ENCODE measurements around the gene ABI3.

The ABI3 gene

GRCh38 chr17:49197346-49197998 lies 13.0 kb upstream of the ABI3 start:
- DNase-seq, result no peak

- DNase-seq, result no peak
These were observed 12.3 kb upstream of the ABI3 start for GRCh38 chr17:49198211-49198610.

DNA sequence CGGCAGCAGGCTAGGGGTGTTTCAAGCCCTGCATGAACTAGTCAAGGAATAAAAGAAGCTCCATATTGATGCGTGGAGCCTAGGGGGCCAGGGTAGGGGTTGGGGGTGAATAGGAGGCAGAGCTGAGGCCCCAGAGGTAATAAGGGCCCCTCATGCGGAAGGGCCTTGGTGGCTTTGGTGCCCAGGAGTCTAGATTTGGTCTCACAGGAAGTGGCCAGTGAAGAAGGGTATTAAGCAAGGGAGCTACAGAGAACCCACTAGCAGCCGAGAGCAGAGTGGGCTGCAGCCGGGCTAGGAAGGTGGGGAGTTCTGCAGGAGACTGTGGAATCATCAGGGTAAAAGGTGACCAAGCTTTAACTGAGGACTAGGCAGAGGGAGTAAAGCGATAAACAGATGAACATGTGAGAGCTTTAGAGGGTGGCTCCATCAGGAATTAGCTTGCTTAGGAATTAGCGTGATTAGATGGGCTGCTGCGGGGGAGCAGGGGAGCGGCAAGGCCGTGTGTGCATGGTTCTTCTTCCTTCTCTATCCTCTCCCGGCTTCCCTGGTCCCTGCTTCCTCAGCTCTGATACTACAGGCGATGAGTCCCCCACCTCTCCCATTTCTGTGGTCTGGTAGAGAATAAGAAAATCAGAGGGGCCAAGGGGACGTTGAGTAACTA lies 10.0 kb upstream of the ABI3 start:
- DNase-seq, result no peak

DNA sequence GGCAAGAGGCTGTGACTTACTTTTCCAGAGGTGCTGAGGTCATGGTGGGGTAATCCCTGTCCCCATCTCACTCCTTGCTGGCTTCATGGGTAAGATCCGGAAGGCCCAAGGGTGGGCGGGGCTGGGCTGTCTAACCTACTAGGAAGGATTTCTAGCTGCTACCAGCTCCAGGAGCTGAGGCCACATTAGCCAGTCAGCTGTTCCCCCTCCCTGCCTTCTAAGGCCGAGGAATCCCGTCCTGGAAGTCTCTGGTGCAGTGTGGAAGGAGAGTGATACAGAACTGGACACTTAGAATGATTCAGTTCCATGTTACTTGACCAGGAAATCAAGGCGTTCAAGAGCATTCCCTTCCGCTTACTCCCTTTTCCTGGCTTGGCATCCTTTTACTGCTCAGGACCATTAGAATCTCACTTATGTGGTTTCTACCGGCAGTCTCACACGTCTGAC lies 9.0 kb upstream of the ABI3 start:
- no peak for DNase-seq

DNA sequence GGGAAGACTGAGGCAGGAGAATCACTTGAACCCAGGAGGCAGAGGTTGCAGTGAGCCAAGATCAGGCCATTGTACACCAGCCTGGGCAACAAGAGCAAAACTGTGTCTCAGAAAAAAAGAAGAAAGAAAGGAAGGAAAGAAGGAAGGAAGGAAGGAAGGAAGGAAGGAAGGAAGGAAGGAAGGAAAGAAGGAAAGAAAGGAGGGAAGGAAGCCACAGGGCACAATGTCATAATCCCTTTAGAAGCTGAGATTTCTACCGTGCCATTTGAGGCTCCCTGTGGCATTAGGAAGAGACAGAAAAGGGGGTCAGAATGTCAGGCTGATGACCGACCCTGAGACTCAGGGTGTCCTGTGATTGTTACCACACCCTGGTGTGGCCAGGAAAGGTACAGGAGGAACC lies 6.7 kb upstream of the ABI3 start:
- no peak for DNase-seq

DNA sequence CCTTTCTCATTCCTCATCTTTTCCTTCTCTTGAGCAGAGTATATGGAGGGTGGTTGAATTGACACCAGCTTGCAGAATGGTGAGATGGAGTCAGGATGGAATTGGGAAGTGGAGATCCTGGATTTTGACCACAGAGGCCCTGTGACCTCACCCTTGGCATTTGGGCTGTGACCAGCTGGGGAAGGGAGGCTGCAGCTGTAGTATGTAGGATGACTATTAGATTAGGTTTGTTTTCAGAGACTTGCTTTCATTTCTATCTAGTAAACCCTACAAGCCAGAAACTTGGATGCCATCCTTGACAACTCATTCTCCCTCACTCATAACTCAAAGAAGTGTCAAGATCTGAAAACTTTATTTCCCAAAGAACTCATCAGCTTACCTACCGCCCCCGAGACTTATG lies 6.0 kb upstream of the ABI3 start:
- no peak for DNase-seq

DNA sequence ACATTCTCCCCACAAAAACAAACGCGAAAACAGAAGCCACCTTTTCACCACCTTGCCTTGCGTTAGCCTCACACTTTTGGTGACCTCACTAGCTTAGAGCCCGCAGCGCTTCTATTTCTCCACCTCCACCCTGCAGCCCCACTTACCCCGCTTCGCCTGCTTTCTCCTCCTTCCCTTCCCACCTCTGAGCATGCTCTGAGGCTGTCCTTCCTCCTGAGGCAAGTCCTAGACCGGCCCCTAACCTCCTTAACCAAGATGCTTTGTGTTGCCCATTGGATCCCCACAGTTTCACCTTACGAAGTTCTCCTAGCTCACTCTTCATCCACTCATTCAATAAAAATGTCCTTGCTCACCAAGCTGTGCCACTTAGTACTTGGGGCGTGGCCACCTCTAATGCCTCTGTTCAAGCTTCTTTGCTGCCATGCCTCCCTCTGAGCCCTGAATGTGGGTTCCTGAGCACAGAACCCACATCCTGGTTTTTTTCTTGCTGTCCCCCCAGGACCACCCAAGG lies 1.4 kb upstream of the ABI3 start:
- DNase-seq, result no peak

DNA sequence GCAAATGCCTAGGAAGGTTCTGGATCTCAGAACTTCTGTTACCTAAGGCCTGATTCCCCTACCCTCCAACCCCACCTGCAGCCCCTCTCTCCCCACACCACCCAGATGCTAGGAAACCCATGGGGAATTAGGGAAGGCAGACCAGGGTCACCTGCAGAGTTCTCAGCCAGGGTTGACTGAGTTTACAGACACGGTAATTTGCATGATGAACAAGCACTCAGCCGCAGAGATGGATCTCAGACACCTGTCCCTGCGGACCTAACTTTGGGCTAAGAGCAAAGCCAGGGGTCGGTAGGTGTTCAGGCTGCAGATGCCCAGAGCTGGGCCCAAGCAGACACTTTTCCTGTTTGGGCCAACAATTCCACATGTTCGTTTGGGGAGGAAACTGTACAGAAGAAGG lies 2.9 kb downstream of the ABI3 start:
- no peak for DNase-seq

- no peak for DNase-seq
These were observed 3.3 kb downstream of the ABI3 start for GRCh38 chr17:49213847-49214246.

DNA sequence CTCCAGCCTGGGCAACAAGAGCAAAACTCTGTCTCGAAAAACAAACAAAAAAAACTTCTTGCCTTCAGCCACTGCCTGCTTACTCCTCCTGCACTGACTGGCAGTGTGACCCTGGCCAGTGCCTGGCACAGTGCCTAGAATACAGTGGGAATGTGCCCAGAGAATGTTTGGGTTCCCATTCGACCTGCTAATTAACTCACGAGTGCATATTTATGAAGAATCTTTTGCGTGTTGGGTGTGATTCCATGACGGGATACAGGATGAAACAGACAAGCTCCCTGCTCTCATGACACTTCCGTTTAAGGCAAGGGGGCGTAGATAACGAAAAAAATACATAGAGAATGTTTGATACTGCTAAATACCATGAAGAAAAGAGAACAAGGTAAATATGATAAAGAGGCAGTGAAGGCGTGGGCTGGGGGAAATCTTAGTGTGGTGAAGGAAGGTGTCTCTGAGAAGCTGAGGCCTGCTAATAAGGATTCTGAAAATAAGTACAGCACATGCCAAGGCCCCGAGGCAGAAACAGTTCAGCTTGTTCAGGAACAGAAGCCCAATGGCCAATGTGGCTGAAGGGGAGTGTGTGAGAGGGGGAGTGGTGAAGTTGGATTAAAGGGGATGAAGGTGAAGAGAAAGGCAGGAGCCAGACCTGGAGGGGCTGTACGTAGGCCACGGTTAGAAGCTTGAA lies 4.3 kb downstream of the ABI3 start:
- no peak for DNase-seq

DNA sequence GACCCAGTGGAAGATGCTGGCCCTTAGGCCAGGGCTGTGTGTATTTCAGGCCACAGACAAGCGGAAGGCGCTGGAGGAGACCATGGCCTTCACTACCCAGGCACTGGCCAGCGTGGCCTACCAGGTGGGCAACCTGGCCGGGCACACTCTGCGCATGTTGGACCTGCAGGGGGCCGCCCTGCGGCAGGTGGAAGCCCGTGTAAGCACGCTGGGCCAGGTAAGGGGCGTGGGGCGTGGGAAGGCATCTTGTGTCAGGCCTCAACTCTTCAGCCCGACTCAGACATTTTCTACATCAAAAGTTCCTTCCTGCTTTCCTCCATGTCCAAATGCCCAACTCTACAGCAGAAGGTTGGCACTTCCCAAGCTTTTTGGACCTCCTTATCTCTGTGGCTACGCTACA lies 6.0 kb downstream of the ABI3 start:
- DNase-seq, result no peak

- DNase-seq, result peak; percentile 69
These were observed 6.6 kb downstream of the ABI3 start for GRCh38 chr17:49216953-49217650.

DNA sequence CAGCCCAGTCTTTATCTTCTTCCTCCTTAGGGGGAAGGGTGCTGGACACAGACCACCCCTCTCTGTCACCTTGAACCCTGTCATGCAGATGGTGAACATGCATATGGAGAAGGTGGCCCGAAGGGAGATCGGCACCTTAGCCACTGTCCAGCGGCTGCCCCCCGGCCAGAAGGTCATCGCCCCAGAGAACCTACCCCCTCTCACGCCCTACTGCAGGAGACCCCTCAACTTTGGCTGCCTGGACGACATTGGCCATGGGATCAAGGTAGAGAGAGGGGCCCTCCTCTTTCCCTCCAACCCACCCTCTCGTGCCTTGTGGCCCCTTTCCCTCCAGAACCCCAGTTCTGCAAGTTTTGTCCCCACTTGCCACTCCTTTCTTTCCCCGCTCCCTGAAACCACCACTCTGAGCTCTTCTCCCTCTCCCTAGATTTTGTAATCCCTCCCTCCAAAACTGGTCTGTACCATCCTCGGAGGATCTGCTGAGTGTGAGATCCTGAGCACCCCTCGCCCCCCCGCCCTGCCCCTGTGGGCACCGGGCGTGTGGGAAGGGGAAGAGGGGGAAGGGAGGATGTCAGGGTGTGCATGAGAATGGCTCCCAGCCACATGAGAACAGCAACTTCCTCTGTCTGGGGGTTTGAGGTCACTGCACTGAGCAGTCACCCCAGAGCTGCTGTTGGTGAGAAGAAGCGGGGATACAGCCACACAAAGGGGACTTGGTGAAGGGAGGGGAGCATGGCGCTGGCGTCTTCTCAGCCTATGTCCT lies 7.3 kb downstream of the ABI3 start:
- peak; percentile 71 for DNase-seq

DNA sequence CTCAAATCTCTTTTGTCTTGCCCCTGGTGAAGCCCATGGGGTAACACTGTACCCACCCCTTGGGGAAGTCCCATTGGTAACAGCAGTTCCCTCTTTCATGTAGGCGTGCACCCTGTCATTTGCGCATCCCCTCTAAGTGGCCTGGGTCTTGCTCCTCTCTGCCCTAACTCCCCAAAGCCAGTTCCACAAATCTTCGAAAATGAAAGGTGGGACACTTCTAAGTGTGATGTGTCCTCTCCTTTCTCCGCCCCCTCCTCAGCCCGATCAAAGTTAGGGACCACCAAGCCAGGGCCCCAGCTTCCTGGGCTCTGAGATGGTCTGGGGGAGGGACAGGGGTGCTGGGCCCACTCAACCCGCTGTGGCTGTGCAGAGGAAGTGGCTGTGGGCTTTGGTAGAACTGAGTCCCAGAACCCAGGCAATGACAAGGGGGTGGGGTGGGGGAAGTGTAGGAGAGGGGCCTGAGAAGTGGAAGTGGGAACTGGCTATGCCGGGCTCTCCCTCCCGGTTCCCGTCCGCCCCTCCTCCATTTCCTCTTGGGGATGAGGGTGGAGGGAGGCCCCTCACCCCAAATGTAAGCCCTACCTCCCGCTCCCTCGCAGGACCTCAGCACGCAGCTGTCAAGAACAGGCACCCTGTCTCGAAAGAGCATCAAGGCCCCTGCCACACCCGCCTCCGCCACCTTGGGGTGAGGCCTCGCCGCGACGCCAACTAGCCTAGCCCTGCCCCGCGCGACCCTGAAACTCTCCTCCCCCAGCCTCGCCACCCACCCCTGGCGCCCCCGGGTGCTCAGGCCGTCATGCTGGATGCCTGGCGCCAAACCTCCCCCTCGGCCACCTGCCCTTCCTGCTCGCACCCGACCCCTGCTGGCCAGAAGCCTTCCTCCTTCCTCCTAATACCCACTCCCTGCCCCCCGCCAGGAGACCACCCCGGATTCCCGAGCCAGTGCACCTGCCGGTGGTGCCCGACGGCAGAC lies 8.7 kb downstream of the ABI3 start:
- no peak for DNase-seq

GRCh38 chr17:49219987-49220386 lies 9.5 kb downstream of the ABI3 start:
- DNase-seq, result no peak

DNA sequence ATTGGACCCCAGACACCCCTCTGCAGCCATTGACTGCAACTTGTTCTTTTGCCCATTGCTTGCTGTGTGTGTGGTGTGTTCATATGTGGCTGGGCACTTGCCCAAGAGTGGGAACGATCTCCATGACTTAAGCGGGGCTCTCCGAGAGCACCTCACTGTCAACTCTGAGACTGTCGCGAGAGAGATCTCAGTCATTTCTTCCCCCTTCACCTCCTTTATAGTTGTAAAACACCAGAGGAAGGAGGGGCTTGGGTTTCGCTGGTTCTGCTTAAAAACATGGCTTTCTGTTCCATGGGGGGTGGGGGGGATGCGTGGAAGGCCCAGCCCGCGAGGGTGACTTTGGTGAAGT lies 12.6 kb downstream of the ABI3 start:
- DNase-seq, result no peak

- no peak for DNase-seq
These were observed 13.2 kb downstream of the ABI3 start for GRCh38 chr17:49223517-49224197.

DNA sequence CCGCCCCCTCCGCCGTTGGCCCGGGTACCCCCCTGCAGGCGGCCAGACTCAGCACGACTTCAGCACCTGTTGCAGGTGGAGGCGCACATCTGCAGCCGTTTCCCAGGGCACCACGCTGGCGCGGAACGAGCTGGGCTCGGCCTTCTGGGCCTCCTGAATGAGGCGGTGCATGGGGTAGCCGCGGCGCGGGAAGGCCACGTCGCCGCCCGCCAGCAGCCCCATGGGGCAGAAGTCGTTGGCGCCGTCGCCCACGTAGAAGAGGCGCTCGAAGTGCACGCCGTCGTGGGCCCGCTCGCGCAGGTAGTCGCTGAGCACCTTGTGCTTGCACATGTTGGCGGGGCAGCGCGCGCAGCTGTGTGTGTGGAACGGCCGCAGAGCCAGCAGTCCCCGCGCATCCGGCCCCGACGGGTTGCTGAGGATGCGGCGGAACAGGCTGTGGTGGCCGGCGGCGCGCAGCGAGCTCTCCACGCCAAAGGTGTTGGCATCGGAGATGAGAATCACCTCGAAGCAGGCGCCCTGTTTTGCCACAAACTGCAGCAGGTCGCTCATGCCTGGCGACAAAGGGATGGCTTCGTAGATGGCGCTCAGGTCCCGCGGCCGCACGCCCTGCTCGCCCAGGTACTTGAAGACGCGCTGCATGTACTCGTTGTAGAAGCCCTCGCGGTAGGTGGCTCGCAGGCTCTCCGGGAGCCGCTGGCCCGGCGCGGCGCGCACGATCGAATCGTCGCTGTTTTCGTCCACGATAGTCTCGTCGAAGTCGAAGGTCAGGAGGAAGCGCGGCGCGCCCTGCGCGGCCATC lies 13.9 kb downstream of the ABI3 start:
- DNase-seq, result no peak

- no peak for DNase-seq
These were observed 14.5 kb downstream of the ABI3 start for GRCh38 chr17:49224997-49225337.

- DNase-seq, result no peak
These were observed 15.2 kb downstream of the ABI3 start for GRCh38 chr17:49225554-49226236.

All from GF-D8 (cell line).